HL-60 (cell line): ENCODE measurements around the gene SECTM1.
A peak's percentile ranks its signal among the peaks of the same experiment; 100 is the strongest.

Experiments used
- GABPA ChIP-seq: IDR thresholded peaks from 2 replicates; pipeline ENCODE4 v1.6.1; 2012; ENCODE audit warnings: low read depth
- POLR2AphosphoS5 ChIP-seq: IDR thresholded peaks from 2 replicates; pipeline ENCODE4 v1.6.1; 2012; ENCODE audit warnings: low read depth
- SPI1 ChIP-seq: IDR thresholded peaks from 2 replicates; pipeline ENCODE4 v1.6.1; 2012; ENCODE audit warnings: low read depth, mild to moderate bottlenecking, borderline replicate concordance
- TF ChIP-seq, protein P1 (sequence below): IDR thresholded peaks from one replicate; pipeline ENCODE4 v1.5.1; 2011; ENCODE audit warnings: low read length, control low read depth, inconsistent platforms; ENCODE audit not compliant: insufficient read depth
- TF ChIP-seq, protein P2 (sequence below): IDR thresholded peaks from 2 replicates; pipeline ENCODE4 v1.6.1; 2012; ENCODE audit warnings: low read depth; ENCODE audit not compliant: insufficient replicate concordance

DNA sequence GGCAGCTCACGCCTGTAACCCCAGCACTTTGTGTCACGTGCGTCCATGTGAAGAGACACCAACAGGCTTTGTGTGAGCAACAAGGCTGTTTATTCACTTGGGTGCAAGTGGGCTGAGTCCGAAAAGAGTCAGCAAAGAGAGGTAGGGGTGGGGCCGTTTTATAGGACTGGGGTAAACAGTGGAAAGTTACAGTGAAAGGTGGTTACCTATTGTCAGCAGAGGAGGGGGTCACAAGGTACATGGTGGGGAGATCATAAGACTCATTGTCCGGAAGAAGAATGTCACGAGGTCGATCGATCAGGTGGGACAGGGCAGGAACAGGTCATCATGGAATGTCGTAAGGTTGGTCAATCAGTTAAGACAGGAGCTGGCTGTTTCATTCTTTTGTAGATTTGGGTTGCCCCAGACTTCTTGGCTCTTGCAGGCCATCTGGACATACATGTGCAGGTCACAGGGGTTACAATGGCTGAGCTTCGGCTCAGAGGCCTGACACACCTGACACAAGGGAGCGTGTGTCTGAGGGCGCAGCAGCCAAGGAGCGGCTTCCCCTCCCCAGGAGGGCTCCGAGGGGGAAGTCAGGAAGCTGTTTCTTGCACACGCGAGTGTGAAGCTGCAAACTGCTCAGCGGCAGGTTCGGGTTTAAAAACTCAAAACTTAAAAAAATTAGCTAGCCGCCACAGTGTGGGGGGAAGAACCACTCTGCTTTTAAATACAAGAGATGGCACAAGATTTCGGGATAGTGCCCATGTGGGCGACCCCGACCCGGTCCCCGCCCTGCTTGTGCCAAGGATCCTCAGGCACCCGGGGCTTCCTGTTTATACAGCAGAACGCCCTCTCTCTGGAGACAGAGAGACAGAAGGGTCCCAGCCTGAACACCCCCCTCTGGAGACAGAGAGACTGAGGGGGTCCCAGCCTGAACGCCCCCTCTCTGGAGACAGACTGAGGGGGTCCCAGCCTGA, 13.1 kb upstream of the SECTM1 start:
- TF ChIP-seq, protein P1, sequence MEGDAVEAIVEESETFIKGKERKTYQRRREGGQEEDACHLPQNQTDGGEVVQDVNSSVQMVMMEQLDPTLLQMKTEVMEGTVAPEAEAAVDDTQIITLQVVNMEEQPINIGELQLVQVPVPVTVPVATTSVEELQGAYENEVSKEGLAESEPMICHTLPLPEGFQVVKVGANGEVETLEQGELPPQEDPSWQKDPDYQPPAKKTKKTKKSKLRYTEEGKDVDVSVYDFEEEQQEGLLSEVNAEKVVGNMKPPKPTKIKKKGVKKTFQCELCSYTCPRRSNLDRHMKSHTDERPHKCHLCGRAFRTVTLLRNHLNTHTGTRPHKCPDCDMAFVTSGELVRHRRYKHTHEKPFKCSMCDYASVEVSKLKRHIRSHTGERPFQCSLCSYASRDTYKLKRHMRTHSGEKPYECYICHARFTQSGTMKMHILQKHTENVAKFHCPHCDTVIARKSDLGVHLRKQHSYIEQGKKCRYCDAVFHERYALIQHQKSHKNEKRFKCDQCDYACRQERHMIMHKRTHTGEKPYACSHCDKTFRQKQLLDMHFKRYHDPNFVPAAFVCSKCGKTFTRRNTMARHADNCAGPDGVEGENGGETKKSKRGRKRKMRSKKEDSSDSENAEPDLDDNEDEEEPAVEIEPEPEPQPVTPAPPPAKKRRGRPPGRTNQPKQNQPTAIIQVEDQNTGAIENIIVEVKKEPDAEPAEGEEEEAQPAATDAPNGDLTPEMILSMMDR: no peak
- TF ChIP-seq POLR2AphosphoS5 (no peak), SPI1 (peak; percentile 40; the same call in 1 of the 2 replicates), GABPA (no peak)
- TF ChIP-seq, protein P2, sequence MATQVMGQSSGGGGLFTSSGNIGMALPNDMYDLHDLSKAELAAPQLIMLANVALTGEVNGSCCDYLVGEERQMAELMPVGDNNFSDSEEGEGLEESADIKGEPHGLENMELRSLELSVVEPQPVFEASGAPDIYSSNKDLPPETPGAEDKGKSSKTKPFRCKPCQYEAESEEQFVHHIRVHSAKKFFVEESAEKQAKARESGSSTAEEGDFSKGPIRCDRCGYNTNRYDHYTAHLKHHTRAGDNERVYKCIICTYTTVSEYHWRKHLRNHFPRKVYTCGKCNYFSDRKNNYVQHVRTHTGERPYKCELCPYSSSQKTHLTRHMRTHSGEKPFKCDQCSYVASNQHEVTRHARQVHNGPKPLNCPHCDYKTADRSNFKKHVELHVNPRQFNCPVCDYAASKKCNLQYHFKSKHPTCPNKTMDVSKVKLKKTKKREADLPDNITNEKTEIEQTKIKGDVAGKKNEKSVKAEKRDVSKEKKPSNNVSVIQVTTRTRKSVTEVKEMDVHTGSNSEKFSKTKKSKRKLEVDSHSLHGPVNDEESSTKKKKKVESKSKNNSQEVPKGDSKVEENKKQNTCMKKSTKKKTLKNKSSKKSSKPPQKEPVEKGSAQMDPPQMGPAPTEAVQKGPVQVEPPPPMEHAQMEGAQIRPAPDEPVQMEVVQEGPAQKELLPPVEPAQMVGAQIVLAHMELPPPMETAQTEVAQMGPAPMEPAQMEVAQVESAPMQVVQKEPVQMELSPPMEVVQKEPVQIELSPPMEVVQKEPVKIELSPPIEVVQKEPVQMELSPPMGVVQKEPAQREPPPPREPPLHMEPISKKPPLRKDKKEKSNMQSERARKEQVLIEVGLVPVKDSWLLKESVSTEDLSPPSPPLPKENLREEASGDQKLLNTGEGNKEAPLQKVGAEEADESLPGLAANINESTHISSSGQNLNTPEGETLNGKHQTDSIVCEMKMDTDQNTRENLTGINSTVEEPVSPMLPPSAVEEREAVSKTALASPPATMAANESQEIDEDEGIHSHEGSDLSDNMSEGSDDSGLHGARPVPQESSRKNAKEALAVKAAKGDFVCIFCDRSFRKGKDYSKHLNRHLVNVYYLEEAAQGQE: no peak
